Transverse colon (tissue), 4 donors: ENCODE results near the gene RPS15.

ENCODE experiments used
- CTCF ChIP-seq, 5 experiments: fragments of 200-600 bp in 3 of 5; fragments of 450-650 bp in 2 of 5; sonication (generic) in 3 of 5; IDR thresholded peaks; 1 replicate in 2 of 5; 2 replicates in 3 of 5; pipeline ENCODE4 v1.5.1; 2016 to 2017; ENCODE audit warnings: antibody characterized with exemption in 5 of 5, inconsistent platforms in 3 of 5, mild to moderate bottlenecking in 2 of 5, moderate library complexity in 1 of 5
- POLR2AphosphoS5 ChIP-seq, 3 donors: sonication (generic); formaldehyde crosslinking; IDR thresholded peaks; one replicate each; pipeline ENCODE4 v1.6.1; 2016; ENCODE audit warnings: antibody characterized with exemption in 3 of 3

DNA sequence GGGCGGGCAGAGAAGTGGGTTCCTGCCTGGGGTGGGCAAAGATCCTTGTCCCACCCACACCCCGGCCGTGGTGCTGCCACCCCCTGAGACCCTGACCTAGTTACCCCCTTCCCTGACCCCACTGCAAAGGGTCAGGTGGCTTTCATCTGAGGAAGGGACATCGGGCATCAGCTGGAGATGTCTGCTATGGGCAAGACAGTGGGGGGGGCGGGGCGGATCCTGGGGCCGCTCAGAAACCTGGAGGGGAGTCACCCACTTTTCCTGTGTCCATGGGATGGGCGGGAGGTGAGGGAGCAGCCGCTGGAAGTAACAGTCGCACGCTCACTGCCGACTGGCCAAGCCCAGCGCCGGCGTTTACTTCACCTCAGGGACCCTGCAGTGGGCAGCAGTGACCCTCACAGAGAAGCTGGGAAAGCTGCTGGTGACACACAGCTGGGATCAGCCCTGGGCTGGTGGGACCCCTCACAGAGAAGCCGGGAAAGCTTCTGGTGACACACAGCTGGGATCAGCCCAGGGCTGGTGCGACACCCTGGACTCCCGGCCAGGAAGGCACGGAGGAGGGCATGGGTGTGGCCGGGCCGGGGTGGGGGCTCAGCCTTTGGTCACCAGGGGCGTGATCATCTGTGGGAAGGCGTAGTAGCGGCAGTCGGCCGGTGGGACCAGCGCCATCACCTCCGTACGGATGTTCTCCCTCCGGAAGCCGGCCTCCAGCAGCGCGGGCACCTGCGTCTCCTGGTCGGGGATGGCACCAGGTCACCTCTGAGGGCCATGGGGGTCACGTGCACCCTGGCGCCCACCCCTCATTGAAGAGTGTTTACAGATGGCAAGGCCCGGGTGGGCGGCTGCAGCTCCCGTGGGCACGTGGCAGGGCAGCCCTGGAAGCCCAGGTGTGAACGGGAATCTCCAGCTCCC, 41.2 kb upstream of the RPS15 start:
- TF ChIP-seq POLR2AphosphoS5 (IDR thresholded peaks at IDR 0.05) (no peak), CTCF (IDR thresholded peaks at IDR 0.05) (peak in 1 of 5 experiments; percentile 13)
